GM21381 (cell line): ENCODE results near the gene SYNE2.

Source experiments
- ATAC-seq: cut with Tn5 transposase; IDR thresholded peaks from one replicate; pipeline ENCODE4 v1.9.1; 2021; ENCODE audit warnings: mild to moderate bottlenecking, moderate library complexity; ENCODE audit not compliant: unreplicated experiment

SYNE2 gene

GRCh38 chr14:63960926-63961567, 108.2 kb downstream of the SYNE2 start:
- no peak for ATAC-seq

GRCh38 chr14:63962906-63963305, 110.1 kb downstream of the SYNE2 start:
- no peak for ATAC-seq

- ATAC-seq, result no peak
These were observed 110.6 kb downstream of the SYNE2 start for GRCh38 chr14:63963439-63963838.

- no peak for ATAC-seq
These were observed 111.3 kb downstream of the SYNE2 start for GRCh38 chr14:63964113-63964512.

- no peak for ATAC-seq
These were observed 113.6 kb downstream of the SYNE2 start for GRCh38 chr14:63966407-63966806.

GRCh38 chr14:63972323-63972932, 119.6 kb downstream of the SYNE2 start:
- no peak for ATAC-seq

GRCh38 chr14:63974176-63974575, 121.4 kb downstream of the SYNE2 start:
- ATAC-seq, result no peak

- no peak for ATAC-seq
These were observed 128.8 kb downstream of the SYNE2 start for GRCh38 chr14:63981569-63981968.

- no peak for ATAC-seq
These were observed 129.4 kb downstream of the SYNE2 start for GRCh38 chr14:63982156-63982555.

- ATAC-seq, result no peak
These were observed 129.8 kb downstream of the SYNE2 start for GRCh38 chr14:63982629-63983028.

- no peak for ATAC-seq
These were observed 134.2 kb downstream of the SYNE2 start for GRCh38 chr14:63986789-63987533.

- ATAC-seq, result no peak
These were observed 135.8 kb downstream of the SYNE2 start for GRCh38 chr14:63988579-63988978.

- no peak for ATAC-seq
These were observed 139.0 kb downstream of the SYNE2 start for GRCh38 chr14:63991833-63992232.

GRCh38 chr14:63992858-63993257, 140.1 kb downstream of the SYNE2 start:
- ATAC-seq, result no peak

GRCh38 chr14:63993992-63994391, 141.2 kb downstream of the SYNE2 start:
- no peak for ATAC-seq

- ATAC-seq, result no peak
These were observed 142.5 kb downstream of the SYNE2 start for GRCh38 chr14:63995285-63995684.

- no peak for ATAC-seq
These were observed 143.2 kb downstream of the SYNE2 start for GRCh38 chr14:63996016-63996415.

GRCh38 chr14:63996625-63997220, 143.9 kb downstream of the SYNE2 start:
- ATAC-seq, result no peak

- ATAC-seq, result no peak
These were observed 147.9 kb downstream of the SYNE2 start for GRCh38 chr14:64000749-64001148.

- no peak for ATAC-seq
These were observed 153.0 kb downstream of the SYNE2 start for GRCh38 chr14:64005822-64006221.

- no peak for ATAC-seq
These were observed 155.2 kb downstream of the SYNE2 start for GRCh38 chr14:64008016-64008415.

GRCh38 chr14:64012003-64012402, 159.2 kb downstream of the SYNE2 start:
- ATAC-seq, result no peak
